Activated CD8-positive, alpha-beta memory T cell treated with anti-CD3 and anti-CD28 coated beads, Interleukin-2, amount 10 ng/mL, durations not matched to agents 7 days and 5 days (primary cell): ENCODE measurements around the gene KIF27. TPM values are rescaled to one million over a fixed set of nuclear protein-coding genes. Genes with fewer than 3 reads are reported as not detected.
A peak's percentile ranks its signal among the peaks of the same experiment; 100 is the strongest.
"Not testable (repeated sequence)": the region's sequence is repeated elsewhere in the genome, so short reads cannot be mapped to it uniquely, and the experiment has no call there.

ENCODE experiments used
- ATAC-seq: fragments of 150-1000 bp; cut with Tn5 transposase; one replicate; pipeline ENCODE4 v1.10.0; 2021; ENCODE audit warnings: moderate library complexity
- CTCF ChIA-PET: fragments of 350-600 bp; sonication (Branson Sonifier 250); formaldehyde crosslinking; loops from one replicate; lab custom pipeline; 2021; ENCODE audit warnings: antibody characterized with exemption; lab: Charles Lee
- DNase-seq: peaks from one replicate; pipeline ENCODE4 v3.0.0-alpha.2; 2020
- H3K27ac Mint-ChIP-seq: one replicate; pipeline ENCODE4 v1.8.0; 2021; ENCODE audit warnings: mild to moderate bottlenecking, mixed read lengths
- H3K27me3 Mint-ChIP-seq: one replicate; pipeline ENCODE4 v1.8.0; 2021; ENCODE audit warnings: mixed read lengths
- H3K36me3 Mint-ChIP-seq: one replicate; pipeline ENCODE4 v1.8.0; 2021; ENCODE audit warnings: mild to moderate bottlenecking, mixed read lengths
- H3K4me1 Mint-ChIP-seq: one replicate; pipeline ENCODE4 v1.8.0; 2021; ENCODE audit warnings: mixed read lengths
- H3K4me3 Mint-ChIP-seq: one replicate; pipeline ENCODE4 v1.8.0; 2021; ENCODE audit warnings: mild to moderate bottlenecking, moderate library complexity, mixed read lengths
- H3K9me3 Mint-ChIP-seq: one replicate; pipeline ENCODE4 v1.8.0; 2022; ENCODE audit warnings: low read depth, mixed read lengths
- total RNA-seq, 2 experiments: library from RNA; stranded (reverse); gene quantifications; one replicate each; pipeline ENCODE4 v1.2.3, GENCODE V29; 2021

KIF27 gene
- total RNA-seq, 2 experiments from 2014 or later: 2.0 to 2.2 TPM

DNA sequence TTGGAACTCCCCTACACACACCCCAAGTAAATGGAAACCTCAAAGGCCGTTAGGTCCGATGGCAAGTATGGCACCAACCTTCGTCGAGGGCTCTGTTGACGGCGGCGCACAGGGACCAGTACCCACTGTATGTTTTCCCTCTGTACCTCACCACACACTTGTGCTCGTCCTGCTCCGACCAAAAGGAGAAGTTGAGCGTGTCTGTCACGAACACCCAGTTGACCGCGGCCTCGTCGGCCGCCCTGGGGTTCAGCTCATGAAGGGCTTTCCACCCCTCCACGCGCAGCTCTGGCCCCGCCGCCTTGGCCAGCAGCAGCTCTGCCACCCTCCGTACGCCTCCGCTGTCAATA, 34.8 kb upstream of the KIF27 start:
- DNase-seq (peak; percentile 57), ATAC-seq (peak; percentile 71)
- Mint-ChIP-seq H3K9me3 (no peaks in the 10 kb centered on the region), H3K4me3 (peak overlapping the region; percentile 96), H3K27me3 (no peaks in the 10 kb centered on the region), H3K27ac (peak overlapping the region; percentile 92), H3K36me3 (peaks cover 10% of the 10 kb centered on the region), H3K4me1 (peaks cover 22% of the 10 kb centered on the region)
- CTCF ChIA-PET: interaction anchor here (1.0 kb wide), 1 partner anchor 35 kb away, joined by 4 read pairs; the partner anchor contains the start of gene KIF27

DNA sequence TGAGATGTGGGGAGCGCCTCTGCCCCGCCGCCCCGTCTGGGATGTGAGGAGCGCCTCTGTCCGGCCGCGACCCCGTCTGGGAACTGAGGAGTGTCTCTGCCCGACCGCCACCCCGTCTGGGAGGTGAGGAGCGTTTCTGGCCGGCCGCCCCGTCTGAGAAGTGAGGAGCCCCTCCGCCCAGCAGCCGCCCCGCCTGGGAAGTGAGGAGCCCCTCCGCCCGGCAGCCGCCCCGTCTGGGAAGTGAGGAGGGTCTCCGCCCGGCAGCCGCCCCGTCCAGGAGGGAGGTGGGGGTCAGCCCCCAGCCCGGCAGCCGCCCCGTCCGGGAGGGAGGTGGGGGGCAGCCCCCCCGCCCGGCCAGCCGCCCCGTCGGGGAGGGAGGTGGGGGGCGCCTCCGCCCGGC, 26.9 kb upstream of the KIF27 start:
- H3K27ac Mint-ChIP-seq, H3K4me3 Mint-ChIP-seq, CTCF ChIA-PET, DNase-seq, H3K4me1 Mint-ChIP-seq, H3K27me3 Mint-ChIP-seq, ATAC-seq, H3K9me3 Mint-ChIP-seq: not testable (repeated sequence)
- peaks cover 25% of the 10 kb centered on the region for H3K36me3 Mint-ChIP-seq

DNA sequence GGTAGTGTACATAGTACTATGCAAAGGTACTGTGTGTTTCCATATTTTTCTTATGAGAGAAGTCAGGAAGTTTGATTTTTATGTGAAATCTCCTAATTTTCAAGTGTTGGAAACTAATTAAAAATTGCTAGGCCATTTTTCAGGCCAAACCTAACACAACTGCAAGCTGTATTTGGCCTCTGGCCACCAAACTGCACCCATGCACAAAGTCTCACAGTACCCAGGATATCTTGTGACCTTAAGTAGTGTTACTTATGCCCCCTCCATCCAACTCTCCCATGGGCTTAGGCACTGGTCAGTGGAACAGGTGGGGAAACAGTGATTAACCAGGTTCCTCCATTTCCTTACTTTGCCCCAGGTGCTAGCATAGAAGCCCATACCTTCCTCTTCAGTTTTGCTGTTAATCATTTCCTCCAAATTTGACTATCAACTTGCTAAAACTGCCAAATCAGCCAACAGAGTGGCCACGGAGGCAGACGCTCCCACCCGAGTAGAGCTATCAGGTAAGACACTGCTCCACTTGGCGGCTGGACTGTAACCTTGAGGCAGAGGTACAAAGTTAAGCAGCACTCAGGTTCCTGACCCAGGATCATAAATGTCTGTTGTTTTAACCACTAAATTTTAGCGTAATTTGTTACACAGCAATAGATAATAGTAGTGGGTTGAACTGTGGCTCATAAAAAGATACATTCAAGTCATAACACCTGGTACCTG, 19.5 kb upstream of the KIF27 start:
- Mint-ChIP-seq H3K27me3 (no peaks in the 10 kb centered on the region), H3K4me3 (no peak overlapping the region), H3K4me1 (no peaks in the 10 kb centered on the region), H3K9me3 (no peaks in the 10 kb centered on the region), H3K27ac (no peak overlapping the region), H3K36me3 (peaks cover 29% of the 10 kb centered on the region)
- ATAC-seq: no peak
- CTCF ChIA-PET: no interaction called here
- DNase-seq: no peak

DNA sequence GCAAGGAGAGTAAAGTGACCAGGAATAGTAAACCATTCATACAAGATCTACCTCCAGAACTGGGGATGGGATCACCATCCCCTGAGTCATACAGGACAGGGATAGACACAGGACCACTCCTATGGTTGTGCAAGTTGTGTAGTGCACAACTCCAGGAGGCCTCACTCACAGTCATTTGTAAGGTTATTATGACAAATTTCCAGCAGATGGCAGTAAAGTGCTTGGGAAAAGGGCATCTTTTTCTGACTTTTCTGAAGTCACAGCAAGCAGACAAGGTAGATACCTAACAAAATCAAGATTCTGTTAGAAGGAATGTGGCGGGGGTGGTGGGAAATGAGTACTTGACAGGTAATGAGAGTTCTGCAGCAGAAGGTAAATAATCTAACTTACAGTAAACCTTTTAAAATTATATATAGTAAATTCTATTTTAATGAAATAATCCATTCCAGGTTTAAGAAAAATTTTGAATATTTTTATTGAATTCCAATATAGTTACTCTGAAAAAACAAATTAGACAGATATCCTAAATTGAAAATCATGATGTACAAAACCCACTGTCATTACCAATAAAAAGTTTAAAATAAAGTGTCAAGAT, 16.7 kb upstream of the KIF27 start:
- H3K9me3 Mint-ChIP-seq: no peaks in the 10 kb centered on the region
- no peaks in the 10 kb centered on the region for H3K4me1 Mint-ChIP-seq
- H3K27ac Mint-ChIP-seq: no peak overlapping the region
- CTCF ChIA-PET: interaction anchor here (0.7 to 2.0 kb wide), 13 partner anchors 11 to 376 kb away, joined by 3 to 22 read pairs (median 4); partner anchors contain the start of gene KIF27
- H3K4me3 Mint-ChIP-seq: no peak overlapping the region
- peak; percentile 80 for ATAC-seq
- peak; percentile 50 for DNase-seq
- H3K36me3 Mint-ChIP-seq: peaks cover 18% of the 10 kb centered on the region
- no peaks in the 10 kb centered on the region for H3K27me3 Mint-ChIP-seq

DNA sequence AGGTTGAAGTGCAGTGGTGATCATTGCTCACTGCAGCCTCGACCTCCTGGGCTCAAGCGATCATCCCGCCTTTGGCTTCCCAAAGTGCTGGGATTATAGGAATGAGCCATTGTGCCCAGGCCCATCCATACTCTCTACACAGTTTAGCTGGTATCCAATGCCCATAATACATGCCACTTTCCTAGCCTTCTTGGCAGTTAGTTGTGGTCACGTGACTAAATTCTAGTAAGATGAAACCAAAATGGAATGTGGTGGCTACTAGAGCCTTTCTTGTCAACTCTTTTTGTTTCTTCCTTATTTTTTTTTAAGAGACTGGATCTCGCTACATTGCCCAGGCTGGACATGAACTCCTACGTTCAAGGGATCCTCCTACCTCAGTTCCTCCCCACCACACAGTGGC, 15.3 kb upstream of the KIF27 start:
- CTCF ChIA-PET: interaction anchor here (1.0 to 2.0 kb wide), 10 partner anchors 9 to 360 kb away, joined by 3 to 22 read pairs (median 4); partner anchors contain the start of gene KIF27
- H3K9me3 Mint-ChIP-seq: no peaks in the 10 kb centered on the region

DNA sequence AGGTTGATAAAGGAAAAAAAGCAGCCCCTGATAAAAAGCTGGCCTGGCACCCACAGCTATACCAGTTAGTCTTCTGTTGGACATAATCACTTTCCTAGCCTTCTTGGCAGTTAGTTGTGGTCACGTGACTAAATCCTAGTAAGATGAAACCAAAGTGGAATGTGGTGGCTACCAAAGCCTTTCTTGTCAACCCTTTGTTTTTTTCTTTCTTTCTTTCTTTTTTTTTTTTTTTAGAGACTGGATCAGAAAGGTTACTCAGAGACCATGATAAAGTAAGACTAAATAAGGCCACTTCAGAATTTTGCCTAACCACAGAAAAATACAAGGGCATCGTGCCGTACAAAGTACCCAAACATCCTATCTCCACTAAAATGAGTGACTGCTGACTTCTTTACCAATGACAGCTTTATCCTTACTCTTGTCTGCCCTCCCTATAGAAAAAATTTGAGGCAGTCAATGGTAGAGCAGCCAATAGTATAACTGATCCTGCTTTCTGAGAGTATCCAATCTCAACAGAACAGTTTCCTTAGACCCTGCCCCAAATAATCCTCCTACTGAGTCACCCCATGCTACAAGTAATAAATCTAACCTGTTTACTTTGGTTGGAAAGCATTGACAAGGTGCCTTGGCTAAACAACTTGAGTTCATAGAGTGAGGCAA, 14.2 kb upstream of the KIF27 start:
- CTCF ChIA-PET: interaction anchor here (0.6 to 1.0 kb wide), 4 partner anchors 15 to 435 kb away, joined by 3 read pairs; no protein-coding TSS in a partner anchor
- no peak for ATAC-seq
- H3K4me3 Mint-ChIP-seq: no peak overlapping the region
- peaks cover 8% of the 10 kb centered on the region for H3K36me3 Mint-ChIP-seq
- no peak overlapping the region for H3K27ac Mint-ChIP-seq
- H3K4me1 Mint-ChIP-seq: peaks cover 4% of the 10 kb centered on the region
- no peaks in the 10 kb centered on the region for H3K9me3 Mint-ChIP-seq
- no peaks in the 10 kb centered on the region for H3K27me3 Mint-ChIP-seq
- DNase-seq: no peak

More for the DNA sequence above, 15.3 kb upstream of the KIF27 start:
- Mint-ChIP-seq H3K36me3 (peaks cover 13% of the 10 kb centered on the region), H3K4me3 (no peak overlapping the region), H3K27ac (no peak overlapping the region), H3K27me3 (no peaks in the 10 kb centered on the region), H3K4me1 (peaks cover 4% of the 10 kb centered on the region)
- no peak for ATAC-seq
- no peak for DNase-seq

DNA sequence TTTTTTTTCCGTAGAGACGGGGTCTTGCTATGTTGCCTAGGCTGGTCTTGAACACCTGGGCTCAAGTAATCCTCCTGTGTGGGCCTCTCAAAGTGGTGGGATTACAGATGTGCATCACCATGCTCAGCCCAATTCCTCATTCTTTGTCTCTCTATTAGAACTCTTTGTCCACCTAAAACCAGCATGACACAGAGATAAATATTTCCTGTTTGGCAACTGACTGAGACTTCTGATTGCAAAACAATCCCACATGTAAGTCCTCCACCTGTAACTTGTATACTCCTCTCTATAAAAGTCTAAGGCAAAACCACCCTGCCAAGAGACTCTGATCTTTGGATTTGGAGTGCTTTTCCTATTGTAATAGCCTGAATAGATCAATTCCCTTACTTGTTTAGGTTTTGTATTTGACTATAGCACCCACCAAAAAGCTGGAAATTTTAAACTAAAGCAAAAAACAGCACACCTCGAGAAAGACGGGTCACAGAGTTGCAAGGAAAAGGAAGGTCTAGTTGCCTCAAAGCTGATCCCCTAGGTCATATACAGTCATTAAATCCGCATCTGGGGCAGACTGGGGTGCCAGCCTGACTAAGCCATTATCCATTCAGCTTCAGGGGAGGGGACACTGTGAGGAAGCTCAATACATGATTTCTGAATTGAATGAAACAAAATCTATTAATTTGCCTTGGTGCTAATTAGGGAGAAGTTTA, 13.5 kb upstream of the KIF27 start:
- peaks cover 7% of the 10 kb centered on the region for H3K36me3 Mint-ChIP-seq
- no peak overlapping the region for H3K4me3 Mint-ChIP-seq
- H3K27me3 Mint-ChIP-seq: no peaks in the 10 kb centered on the region
- no peak overlapping the region for H3K27ac Mint-ChIP-seq
- CTCF ChIA-PET: interaction anchor here (0.6 to 2.0 kb wide), 4 partner anchors 15 to 436 kb away, joined by 3 to 7 read pairs (median 3); no protein-coding TSS in a partner anchor
- ATAC-seq (no peak), DNase-seq (no peak)
- H3K9me3 Mint-ChIP-seq: no peaks in the 10 kb centered on the region
- H3K4me1 Mint-ChIP-seq: peaks cover 4% of the 10 kb centered on the region

DNA sequence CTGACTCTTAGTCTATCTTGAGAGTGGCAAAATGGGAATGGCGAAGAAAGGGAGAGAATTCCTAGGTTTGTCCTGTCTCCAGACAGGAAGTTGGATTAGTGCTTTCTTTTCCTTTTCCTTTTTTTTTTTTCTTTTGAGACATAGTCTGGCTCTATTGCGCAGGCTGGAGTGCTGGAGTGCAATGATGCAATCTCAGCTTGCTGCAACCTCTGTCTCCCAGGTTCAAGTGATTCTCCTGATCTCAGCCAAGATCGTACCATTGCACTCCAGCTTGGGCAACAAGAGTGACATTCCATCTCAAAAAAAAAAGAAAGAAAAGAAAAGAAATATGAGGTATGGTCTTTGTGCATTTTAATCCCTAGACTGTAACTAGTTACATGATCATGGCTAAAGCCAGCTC, 12.6 kb upstream of the KIF27 start:
- H3K36me3 Mint-ChIP-seq: peaks cover 4% of the 10 kb centered on the region
- no peaks in the 10 kb centered on the region for H3K27me3 Mint-ChIP-seq
- CTCF ChIA-PET: interaction anchor here (1.1 to 2.0 kb wide), 2 partner anchors 13 to 327 kb away, joined by 3 to 7 read pairs; partner anchors contain the start of gene KIF27
- no peak overlapping the region for H3K4me3 Mint-ChIP-seq
- DNase-seq (no peak), ATAC-seq (no peak)
- no peaks in the 10 kb centered on the region for H3K9me3 Mint-ChIP-seq
- peaks cover 4% of the 10 kb centered on the region for H3K4me1 Mint-ChIP-seq
- no peak overlapping the region for H3K27ac Mint-ChIP-seq

DNA sequence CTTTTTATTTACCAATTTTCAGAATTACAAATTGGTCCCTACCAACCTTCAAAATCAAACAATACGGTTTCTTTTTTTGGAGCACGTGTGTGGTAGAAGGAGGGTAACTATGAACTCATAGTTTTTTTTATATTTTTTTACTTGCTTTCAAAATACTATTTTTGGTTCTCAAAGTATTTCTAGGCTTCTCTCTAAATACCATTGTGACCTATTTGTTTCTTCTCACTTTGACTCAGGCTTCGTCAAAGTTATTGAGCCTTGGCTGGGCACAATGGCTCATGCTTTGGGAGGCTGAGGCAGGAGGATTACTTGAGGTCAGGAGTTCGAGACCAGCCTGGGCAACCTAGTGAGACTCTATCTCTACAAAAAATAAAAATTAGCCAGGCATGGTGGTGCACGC, 11.6 kb upstream of the KIF27 start:
- DNase-seq (no peak), ATAC-seq (no peak)
- H3K4me3 Mint-ChIP-seq: no peak overlapping the region
- H3K27me3 Mint-ChIP-seq: no peaks in the 10 kb centered on the region
- H3K4me1 Mint-ChIP-seq: peaks cover 4% of the 10 kb centered on the region
- no peak overlapping the region for H3K27ac Mint-ChIP-seq
- no peaks in the 10 kb centered on the region for H3K9me3 Mint-ChIP-seq
- peaks cover 2% of the 10 kb centered on the region for H3K36me3 Mint-ChIP-seq
- CTCF ChIA-PET: interaction anchor here (0.7 to 2.0 kb wide), 3 partner anchors 12 to 328 kb away, joined by 3 to 7 read pairs (median 3); partner anchors contain the start of gene KIF27

DNA sequence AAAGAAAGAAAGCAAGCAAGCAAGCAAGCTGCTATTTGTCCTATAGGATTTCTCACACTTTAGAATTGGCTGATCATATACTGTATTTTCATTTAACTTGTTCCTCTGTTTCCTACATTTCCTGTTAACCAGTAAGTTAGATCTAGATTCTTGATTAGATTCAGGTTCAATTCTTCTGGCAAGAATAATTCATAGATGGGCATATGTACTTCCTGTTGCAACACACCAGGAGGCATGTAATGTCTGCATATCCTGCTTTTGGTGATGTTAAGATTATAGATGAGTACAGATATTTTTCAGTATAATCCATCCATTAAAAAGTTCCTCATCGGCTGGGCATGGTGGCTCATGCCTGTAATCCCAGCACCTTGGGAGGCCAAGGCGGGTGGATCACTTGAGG, 10.8 kb upstream of the KIF27 start:
- Mint-ChIP-seq H3K27me3 (no peaks in the 10 kb centered on the region), H3K4me3 (no peak overlapping the region), H3K36me3 (no peaks in the 10 kb centered on the region), H3K27ac (no peak overlapping the region), H3K9me3 (no peaks in the 10 kb centered on the region), H3K4me1 (peaks cover 4% of the 10 kb centered on the region)
- no peak for DNase-seq
- CTCF ChIA-PET: no interaction called here
- peak; percentile 30 for ATAC-seq

DNA sequence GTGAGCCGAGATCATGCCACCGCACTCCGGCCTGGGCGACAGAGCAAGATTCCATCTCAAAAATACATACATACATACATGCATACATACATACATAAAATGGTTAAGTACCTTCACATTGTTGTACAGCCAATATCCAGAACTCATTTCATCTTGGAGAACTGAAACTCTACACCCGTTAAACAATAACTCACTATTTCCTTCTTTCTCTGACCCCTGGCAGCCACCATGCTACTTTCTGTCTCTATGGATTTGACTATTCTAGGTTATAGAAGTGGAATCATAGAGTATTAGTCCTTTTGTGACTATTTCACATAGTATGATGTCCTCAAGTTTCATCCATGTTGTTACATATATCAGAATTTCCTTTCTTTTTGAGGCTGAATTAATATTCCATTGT, 9.6 kb upstream of the KIF27 start:
- Mint-ChIP-seq H3K9me3 (no peaks in the 10 kb centered on the region), H3K4me1 (peaks cover 4% of the 10 kb centered on the region), H3K4me3 (no peak overlapping the region), H3K27ac (no peak overlapping the region), H3K36me3 (no peaks in the 10 kb centered on the region), H3K27me3 (no peaks in the 10 kb centered on the region)
- CTCF ChIA-PET: interaction anchor here (1.3 kb wide), 1 partner anchor 330 kb away, joined by 4 read pairs; no protein-coding TSS in a partner anchor
- no peak for DNase-seq
- no peak for ATAC-seq

DNA sequence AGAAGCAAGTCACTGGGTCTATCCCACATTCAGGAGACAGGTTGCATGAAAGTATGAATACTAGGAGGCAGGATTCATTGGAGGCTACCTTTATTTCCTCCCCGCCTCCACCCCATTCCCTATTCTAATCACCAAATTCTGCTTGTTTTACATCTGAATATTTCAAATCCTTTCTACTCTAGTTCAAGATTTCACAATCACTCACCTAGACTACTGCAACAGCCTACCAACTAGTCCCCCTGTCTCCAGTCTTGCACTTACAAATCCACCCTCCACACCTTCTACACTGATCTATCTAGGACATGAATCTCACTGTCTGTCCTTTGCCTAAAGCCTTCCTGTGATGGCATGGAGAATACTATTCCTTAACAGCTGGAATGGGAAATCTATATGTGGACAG, 6.4 kb upstream of the KIF27 start:
- no peaks in the 10 kb centered on the region for H3K27me3 Mint-ChIP-seq
- H3K4me3 Mint-ChIP-seq: no peak overlapping the region
- peaks cover 4% of the 10 kb centered on the region for H3K4me1 Mint-ChIP-seq
- DNase-seq (no peak), ATAC-seq (no peak)
- H3K36me3 Mint-ChIP-seq: no peaks in the 10 kb centered on the region
- CTCF ChIA-PET: interaction anchor here (1.3 kb wide), 1 partner anchor 10 kb away, joined by 4 read pairs; no protein-coding TSS in a partner anchor
- H3K27ac Mint-ChIP-seq: no peak overlapping the region
- H3K9me3 Mint-ChIP-seq: no peaks in the 10 kb centered on the region
